HCT116 (cell line): ENCODE results near the gene PPFIA2. TPM values are rescaled to one million over a fixed set of nuclear protein-coding genes. Genes with fewer than 3 reads are reported as not detected.
A peak's percentile ranks its signal among the peaks of the same experiment; 100 is the strongest.

Experiments used
- ATAC-seq: fragments of 200-7000 bp; cut with Tn5 transposase; 2 replicates; pipeline ENCODE4 v1.9.1; 2020; ENCODE audit warnings: mild to moderate bottlenecking, moderate library complexity
- BruUV-seq: library from RNA; stranded (reverse); fragments of 400-500 nt; replicated peaks from 2 replicates; lab custom pipeline; 2021; lab: Mats Ljungman, UMichigan
- CTCF ChIA-PET: fragments of 300-600 bp; sonication (Branson Sonifier 250); formaldehyde crosslinking; loops from one replicate; lab custom pipeline; 2021; ENCODE audit warnings: antibody characterized with exemption; lab: Charles Lee
- POLR2A ChIA-PET: fragments of 300-600, 350-600 bp; sonication (Branson Sonifier 250); formaldehyde crosslinking; loops from one replicate; lab custom pipeline; 2021; ENCODE audit warnings: antibody characterized with exemption; lab: Charles Lee
- RAD21 ChIA-PET, 2 experiments: fragments of 300-600 bp; sonication (Branson Sonifier 250); formaldehyde crosslinking; loops; one replicate each; lab custom pipeline; 2023; ENCODE audit warnings: low total read pairs in 2 of 2; ENCODE audit not compliant: uncharacterized antibody in 2 of 2, unreplicated experiment in 2 of 2, low non-redundant PET in 1 of 2; lab: Charles Lee
- DNase-seq: peaks from one replicate; pipeline ENCODE4 v3.0.0-alpha.2; 2010; ENCODE audit warnings: low read depth, low spot score
- H2AFZ ChIP-seq: fragments of 200-600 bp; shearing (Covaris generic), sonication (generic); 2 replicates; pipeline ENCODE4 v1.6.1; 2017; ENCODE audit warnings: low read depth, mixed run types, mixed read lengths, antibody characterized with exemption, low read length; ENCODE audit not compliant: poor library complexity, severe bottlenecking
- H3K27ac ChIP-seq: 2 replicates; pipeline ENCODE4 v1.5.1; 2012; ENCODE audit warnings: low read depth, low read length
- H3K27me3 ChIP-seq: fragments of 200-600 bp; sonication (generic); 2 replicates; pipeline ENCODE4 v1.6.1; 2016; ENCODE audit warnings: mixed run types, low read length, mixed read lengths; ENCODE audit not compliant: insufficient read depth
- H3K36me3 ChIP-seq, 2 experiments: fragments of 200-500 bp in 1 of 2; fragments of 200-600 bp in 1 of 2; sonication (Bioruptor generic) in 1 of 2; sonication (generic) in 1 of 2; 2 replicates each; pipeline versions ENCODE4 v1.5.1 to v1.6.1; 2014 to 2016; ENCODE audit warnings: low read length in 2 of 2, inconsistent platforms in 1 of 2, mixed read lengths in 1 of 2, mixed run types in 1 of 2; ENCODE audit not compliant: insufficient read depth in 2 of 2, control insufficient read depth in 1 of 2
- H3K4me1 ChIP-seq, 2 experiments: fragments of 200-600 bp in 1 of 2; sonication (generic) in 1 of 2; 2 replicates each; pipeline versions ENCODE4 v1.5.1 to v1.6.1; 2012 to 2017; ENCODE audit warnings: low read length in 2 of 2, inconsistent platforms in 1 of 2, mild to moderate bottlenecking in 1 of 2, mixed read lengths in 1 of 2, mixed run types in 1 of 2, moderate library complexity in 1 of 2; ENCODE audit not compliant: insufficient read depth in 2 of 2, control insufficient read depth in 1 of 2
- H3K4me2 ChIP-seq: fragments of 200-600 bp; sonication (generic); 2 replicates; pipeline ENCODE4 v1.6.1; 2017; ENCODE audit warnings: mixed run types, low read length, mixed read lengths
- H3K4me3 ChIP-seq, 2 experiments: fragments of 200-600 bp in 1 of 2; sonication (generic) in 1 of 2; replicated peaks in 1 of 2; 2 replicates each; pipeline ENCODE4 v1.5.1; 2011 to 2016; ENCODE audit warnings: low read length in 2 of 2, control low read depth in 1 of 2, low read depth in 1 of 2, mild to moderate bottlenecking in 1 of 2, mixed read lengths in 1 of 2, mixed run types in 1 of 2
- H3K79me2 ChIP-seq: fragments of 200-600 bp; sonication (generic); 2 replicates; pipeline ENCODE4 v1.6.1; 2017; ENCODE audit warnings: mild to moderate bottlenecking, mixed run types, low read length, moderate library complexity, mixed read lengths; ENCODE audit not compliant: insufficient read depth
- H3K9ac ChIP-seq: fragments of 200-600 bp; sonication (generic); 2 replicates; pipeline ENCODE4 v1.6.1; 2016; ENCODE audit warnings: low read length, mixed read lengths
- H3K9me2 ChIP-seq: fragments of 200-600 bp; sonication (generic), shearing (Covaris generic); 2 replicates; pipeline ENCODE4 v1.6.1; 2017; ENCODE audit warnings: mixed run types, mild to moderate bottlenecking, moderate library complexity; ENCODE audit not compliant: insufficient read depth
- H3K9me3 ChIP-seq, 2 experiments: fragments of 200-500 bp in 1 of 2; fragments of 200-600 bp in 1 of 2; sonication (Bioruptor generic) in 1 of 2; sonication (generic) in 1 of 2; 2 replicates each; pipeline ENCODE4 v1.6.1; 2014 to 2017; ENCODE audit warnings: low read length in 2 of 2, mixed read lengths in 2 of 2, inconsistent platforms in 1 of 2, low read depth in 1 of 2, mild to moderate bottlenecking in 1 of 2, mixed run types in 1 of 2, moderate library complexity in 1 of 2; ENCODE audit not compliant: control insufficient read depth in 1 of 2, insufficient read depth in 1 of 2
- H4K20me1 ChIP-seq: fragments of 200-600 bp; sonication (generic), shearing (Covaris generic); 2 replicates; pipeline ENCODE4 v1.6.1; 2017; ENCODE audit warnings: mixed run types, mild to moderate bottlenecking, moderate library complexity; ENCODE audit not compliant: insufficient read depth
- CTCF ChIP-seq, 3 experiments: fragments of 200-600 bp in 1 of 3; sonication (generic) in 1 of 3; IDR thresholded peaks in 2 of 3; conservative IDR thresholded peaks in 1 of 3; 2 replicates each; pipeline ENCODE4 v1.5.1; 2012 to 2017; ENCODE audit warnings: low read depth in 2 of 3, low read length in 2 of 3, antibody characterized with exemption in 1 of 3, borderline replicate concordance in 1 of 3, control low read depth in 1 of 3, mild to moderate bottlenecking in 1 of 3, mixed read lengths in 1 of 3, mixed run types in 1 of 3, moderate library complexity in 1 of 3; ENCODE audit not compliant: insufficient read depth in 1 of 3
- FOSL1 ChIP-seq: IDR thresholded peaks from 2 replicates; pipeline ENCODE4 v1.6.1; 2012; ENCODE audit warnings: low read depth
- POLR2A ChIP-seq: IDR thresholded peaks from 2 replicates; pipeline ENCODE4 v1.7.0; 2011; ENCODE audit warnings: borderline replicate concordance; ENCODE audit not compliant: insufficient read depth, insufficient read length; ENCODE audit errors: extremely low read depth
- RAD21 ChIP-seq: IDR thresholded peaks from 2 replicates; pipeline ENCODE4 v1.6.1; 2012; ENCODE audit warnings: low read depth, mild to moderate bottlenecking
- REST ChIP-seq: IDR thresholded peaks from 2 replicates; pipeline ENCODE4 v1.6.1; 2012; ENCODE audit warnings: low read depth
- SIN3A ChIP-seq: IDR thresholded peaks from 2 replicates; pipeline ENCODE4 v1.6.1; 2012; ENCODE audit warnings: low read depth
- SP1 ChIP-seq: IDR thresholded peaks from 2 replicates; pipeline ENCODE4 v1.6.1; 2012; ENCODE audit warnings: low read depth
- YY1 ChIP-seq: IDR thresholded peaks from 2 replicates; pipeline ENCODE4 v1.6.1; 2011; ENCODE audit warnings: low read length, low read depth, moderate library complexity, mild to moderate bottlenecking; ENCODE audit not compliant: insufficient replicate concordance; ENCODE audit errors: extremely low read depth
- ZFX ChIP-seq: fragments of 450-650 bp; IDR thresholded peaks from 2 replicates; pipeline ENCODE4 v1.6.1; 2017
- intact Hi-C: fragments of 100-400 bp; cut with micrococcal nuclease; formaldehyde crosslinking; loops from 2 replicates; pipeline ENCODE4 v1.10.0; 2022
- total RNA-seq: library from RNA; stranded (reverse); gene quantifications from one replicate; pipeline ENCODE4 v1.2.1, GENCODE V29; 2021; ENCODE audit not compliant: unreplicated experiment

Gene PPFIA2
- total RNA-seq, 1 experiment from 2014 or later = not detected

GRCh38 chr12:81465191-81465590, 294.0 kb downstream of the PPFIA2 start (continued):
- TF ChIP-seq REST = no peak
- TF ChIP-seq YY1 = no peak
- TF ChIP-seq SP1 = no peak
- no peak for TF ChIP-seq POLR2A
- no peak for TF ChIP-seq SIN3A

- Histone ChIP-seq H2AFZ (no peak overlapping the region), H3K36me3 (no peaks in the 10 kb centered on the region), H4K20me1 (no peaks in the 10 kb centered on the region), H3K9me3 (no peaks in the 10 kb centered on the region), H3K27ac (no peak overlapping the region), H3K4me1 (no peaks in the 10 kb centered on the region), H3K27me3 (no peaks in the 10 kb centered on the region), H3K79me2 (no peaks in the 10 kb centered on the region), H3K9ac (no peak overlapping the region), H3K4me2 (no peak overlapping the region), H3K4me3 (no peak overlapping the region)
- no peak for ATAC-seq
- intact Hi-C loops = no loop called here
- no peak for DNase-seq
- RAD21 ChIA-PET = no interaction called here
- BruUV-seq = no TSS peak
- CTCF ChIA-PET = interaction anchor here (0.7 kb wide), 1 partner anchor 25 kb away, joined by 3 read pairs; no protein-coding TSS in a partner anchor
- POLR2A ChIA-PET = no interaction called here
- no peak for TF ChIP-seq FOSL1
- TF ChIP-seq ZFX = no peak
- no peak for TF ChIP-seq RAD21
- peak in 2 of 3 experiments; percentile 18 to 53; a peak in 2 of 6 replicates for TF ChIP-seq CTCF (IDR thresholded peaks at IDR 0.05 in 2 of 3, conservative IDR thresholded peaks at IDR 0.05 in 1 of 3; ENCODE audit: borderline replicate concordance in 1 of 3, insufficient read depth in 1 of 3, low read depth in 2 of 3, low read length in 2 of 3)
- TF ChIP-seq YY1 = no peak
- TF ChIP-seq, all 23 proteins: peak for 1
- no peaks in the 10 kb centered on the region for H3K9me2 ChIP-seq
Observed at GRCh38 chr12:81461163-81461562, 298.0 kb downstream of the PPFIA2 start.
